Large intestine (tissue), 3 donors: ENCODE measurements around the gene PDE8A. TPM values are rescaled to one million over a fixed set of nuclear protein-coding genes. Genes with fewer than 3 reads are reported as not detected.
"Not testable (repeated sequence)": the region's sequence is repeated elsewhere in the genome, so short reads cannot be mapped to it uniquely, and the experiment has no call there.

Experiments
- DNase-seq, 2 donors: peaks; one replicate each; pipeline versions ENCODE4 v3.0.0 to v3.0.0-alpha.2; 2013
- H3K27ac ChIP-seq: one replicate; pipeline ENCODE4 v1.5.1; 2013; ENCODE audit warnings: low read length
- H3K27me3 ChIP-seq: 2 replicates; pipeline ENCODE4 v1.6.1; 2013; ENCODE audit warnings: low read length; ENCODE audit not compliant: control insufficient read depth, insufficient read depth
- H3K36me3 ChIP-seq: 2 replicates; pipeline ENCODE4 v1.6.1; 2013; ENCODE audit warnings: low read length; ENCODE audit not compliant: control insufficient read depth, insufficient read depth
- H3K4me1 ChIP-seq: one replicate; pipeline ENCODE4 v1.6.1; 2013; ENCODE audit warnings: low read length; ENCODE audit not compliant: control insufficient read depth, insufficient read depth
- H3K4me3 ChIP-seq: one replicate; pipeline ENCODE4 v1.5.1; 2013; ENCODE audit warnings: low read length
- H3K9me3 ChIP-seq: one replicate; pipeline ENCODE4 v1.6.1; 2013; ENCODE audit warnings: mild to moderate bottlenecking, low read depth, low read length, moderate library complexity; ENCODE audit not compliant: control insufficient read depth
- WGBS: methylation state at CpG from one replicate; pipeline ENCODE4 v1.1.5; 2013; ENCODE audit warnings: low lambda C conversion rate; ENCODE audit not compliant: insufficient coverage; 5-methylcytosine and 5-hydroxymethylcytosine counted together
- polyA plus RNA-seq: library from polyadenylated mRNA; unstranded; fragments of 120-200 nt; gene quantifications from one replicate; pipeline ENCODE4 v1.2.1, GENCODE V29; 2013

Gene PDE8A
- polyA plus RNA-seq, 1 donor = 58.2 TPM

GRCh38 chr15:85010071-85010385 is 28.4 kb downstream of the PDE8A start:
- H3K27me3 ChIP-seq = no peaks in the 10 kb centered on the region
- peaks cover 49% of the 10 kb centered on the region for H3K4me1 ChIP-seq
- no peak overlapping the region for H3K4me3 ChIP-seq
- H3K27ac ChIP-seq = peak overlapping the region; percentile 75
- no peaks in the 10 kb centered on the region for H3K9me3 ChIP-seq
- DNase-seq = no peak
- H3K36me3 ChIP-seq = no peaks in the 10 kb centered on the region

GRCh38 chr15:85010386-85011159 is 28.9 kb downstream of the PDE8A start:
- Histone ChIP-seq H3K4me3 (no peak overlapping the region), H3K36me3 (no peaks in the 10 kb centered on the region), H3K27ac (peak overlapping the region; percentile 75), H3K9me3 (no peaks in the 10 kb centered on the region), H3K4me1 (peaks cover 49% of the 10 kb centered on the region), H3K27me3 (no peaks in the 10 kb centered on the region)
- peak; percentile 33 to 68 for DNase-seq
- WGBS = 13% methylated on average over 1 of the region's 3 CpGs

GRCh38 chr15:85011160-85011571 is 29.5 kb downstream of the PDE8A start:
- no peaks in the 10 kb centered on the region for H3K9me3 ChIP-seq
- no peaks in the 10 kb centered on the region for H3K27me3 ChIP-seq
- H3K4me1 ChIP-seq = peaks cover 46% of the 10 kb centered on the region
- peak overlapping the region; percentile 75 for H3K27ac ChIP-seq
- no peak overlapping the region for H3K4me3 ChIP-seq
- WGBS = 20% methylated on average over 1 of the region's 3 CpGs
- no peaks in the 10 kb centered on the region for H3K36me3 ChIP-seq
- no peak for DNase-seq

GRCh38 chr15:85011724-85012123 is 30.1 kb downstream of the PDE8A start:
- H3K9me3 ChIP-seq, H3K4me3 ChIP-seq, DNase-seq, H3K36me3 ChIP-seq, H3K27me3 ChIP-seq, H3K27ac ChIP-seq: not testable (repeated sequence)
- no CpG with 5 or more reads among the region's 2 CpGs for WGBS
- H3K4me1 ChIP-seq = peaks cover 43% of the 10 kb centered on the region

- no CpG with 5 or more reads among the region's 4 CpGs for WGBS
- no peak overlapping the region for H3K4me3 ChIP-seq
- peaks cover 22% of the 10 kb centered on the region for H3K4me1 ChIP-seq
- H3K27me3 ChIP-seq = no peaks in the 10 kb centered on the region
- H3K36me3 ChIP-seq = no peaks in the 10 kb centered on the region
- no peaks in the 10 kb centered on the region for H3K9me3 ChIP-seq
- no peak for DNase-seq
- no peak overlapping the region for H3K27ac ChIP-seq
These were observed 32.1 kb downstream of the PDE8A start for GRCh38 chr15:85013785-85014184.

GRCh38 chr15:85014932-85015331 is 33.3 kb downstream of the PDE8A start:
- WGBS = 50% methylated on average over 2 of the region's 6 CpGs
- Histone ChIP-seq H3K4me1 (peaks cover 13% of the 10 kb centered on the region), H3K27ac (no peak overlapping the region), H3K36me3 (no peaks in the 10 kb centered on the region), H3K9me3 (no peaks in the 10 kb centered on the region), H3K27me3 (no peaks in the 10 kb centered on the region), H3K4me3 (no peak overlapping the region)
- no peak for DNase-seq

- Histone ChIP-seq H3K4me1 (peaks cover 1% of the 10 kb centered on the region), H3K27ac (no peak overlapping the region), H3K27me3 (no peaks in the 10 kb centered on the region), H3K36me3 (no peaks in the 10 kb centered on the region), H3K4me3 (no peak overlapping the region), H3K9me3 (no peaks in the 10 kb centered on the region)
- no peak for DNase-seq
These were observed 34.6 kb downstream of the PDE8A start for GRCh38 chr15:85016275-85016674.

GRCh38 chr15:85019815-85020590 is 38.3 kb downstream of the PDE8A start:
- 85% methylated on average over 2 of the region's 15 CpGs for WGBS
- no peaks in the 10 kb centered on the region for H3K9me3 ChIP-seq
- no peaks in the 10 kb centered on the region for H3K27me3 ChIP-seq
- no peaks in the 10 kb centered on the region for H3K36me3 ChIP-seq
- no peak overlapping the region for H3K27ac ChIP-seq
- peaks cover 5% of the 10 kb centered on the region for H3K4me1 ChIP-seq
- no peak for DNase-seq
- no peak overlapping the region for H3K4me3 ChIP-seq

- peaks cover 17% of the 10 kb centered on the region for H3K4me1 ChIP-seq
- no peak overlapping the region for H3K27ac ChIP-seq
- no peaks in the 10 kb centered on the region for H3K36me3 ChIP-seq
These were observed 39.8 kb downstream of the PDE8A start for GRCh38 chr15:85021409-85021808.

GRCh38 chr15:85022860-85023403 is 41.3 kb downstream of the PDE8A start:
- Histone ChIP-seq H3K36me3 (no peaks in the 10 kb centered on the region), H3K27ac (no peak overlapping the region), H3K4me3 (no peak overlapping the region), H3K27me3 (no peaks in the 10 kb centered on the region), H3K4me1 (peaks cover 25% of the 10 kb centered on the region), H3K9me3 (no peaks in the 10 kb centered on the region)
- no peak for DNase-seq
- WGBS = 95% methylated on average over 4 of the region's 6 CpGs

More at GRCh38 chr15:85021409-85021808, 39.8 kb downstream of the PDE8A start:
- no peaks in the 10 kb centered on the region for H3K27me3 ChIP-seq
- WGBS = no CpG with 5 or more reads among the region's 3 CpGs
- DNase-seq = no peak
- H3K9me3 ChIP-seq = no peaks in the 10 kb centered on the region
- H3K4me3 ChIP-seq = no peak overlapping the region
